CD14-positive monocyte (primary cell): ENCODE results near the gene RANBP1. TPM values are rescaled to one million over a fixed set of nuclear protein-coding genes. Genes with fewer than 3 reads are reported as not detected.

ENCODE experiments used
- DNase-seq, 3 donors: peaks; one replicate each; pipeline ENCODE4 v3.0.0-alpha.2; 2011 to 2022
- H2AFZ ChIP-seq: 2 replicates; pipeline ENCODE4 v1.6.0; 2012; ENCODE audit warnings: mild to moderate bottlenecking, low read depth, low read length, inconsistent platforms; ENCODE audit not compliant: insufficient read depth, poor library complexity, severe bottlenecking
- H3K27ac ChIP-seq, 2 donors: 1 replicate in 1 of 2; 2 replicates in 1 of 2; pipeline ENCODE4 v1.5.1; 2012 to 2013; ENCODE audit warnings: low read length in 2 of 2, control low read depth in 1 of 2, inconsistent platforms in 1 of 2, low read depth in 1 of 2, mild to moderate bottlenecking in 1 of 2
- H3K27me3 ChIP-seq, 2 donors: one replicate each; pipeline versions ENCODE4 v1.6.0 to v1.6.1; 2011 to 2013; ENCODE audit warnings: low read length in 2 of 2; ENCODE audit not compliant: control insufficient read depth in 2 of 2, insufficient read depth in 2 of 2
- H3K36me3 ChIP-seq, 2 donors: replicated peaks in 1 of 2; 1 replicate in 1 of 2; 2 replicates in 1 of 2; pipeline versions ENCODE4 v1.5.1 to v1.6.1; 2012 to 2013; ENCODE audit warnings: low read length in 2 of 2, control low read depth in 1 of 2, inconsistent platforms in 1 of 2, mild to moderate bottlenecking in 1 of 2; ENCODE audit not compliant: insufficient read depth in 2 of 2, control insufficient read depth in 1 of 2
- H3K4me1 ChIP-seq, 2 donors: 1 replicate in 1 of 2; 2 replicates in 1 of 2; pipeline versions ENCODE4 v1.5.1 to v1.6.1; 2012 to 2013; ENCODE audit warnings: low read length in 2 of 2, control low read depth in 1 of 2, inconsistent platforms in 1 of 2, mild to moderate bottlenecking in 1 of 2, moderate library complexity in 1 of 2; ENCODE audit not compliant: insufficient read depth in 2 of 2, control insufficient read depth in 1 of 2
- H3K4me2 ChIP-seq: replicated peaks from 2 replicates; pipeline ENCODE3; 2012; ENCODE audit warnings: low read length, moderate library complexity, mild to moderate bottlenecking; ENCODE audit not compliant: poor library complexity, severe bottlenecking; ENCODE audit errors: extremely low read depth
- H3K4me3 ChIP-seq, 3 experiments: fragments of 200-600 bp in 1 of 3; sonication (generic) in 1 of 3; replicated peaks in 1 of 3; 1 replicate in 2 of 3; 2 replicates in 1 of 3; pipeline ENCODE4 v1.5.1; 2011 to 2013; ENCODE audit warnings: low read length in 3 of 3, mild to moderate bottlenecking in 3 of 3, control low read depth in 2 of 3, low read depth in 2 of 3, inconsistent platforms in 1 of 3, moderate library complexity in 1 of 3
- H3K79me2 ChIP-seq: 2 replicates; pipeline ENCODE4 v1.6.0; 2012; ENCODE audit warnings: mild to moderate bottlenecking, control low read depth, inconsistent platforms, low read length, moderate library complexity; ENCODE audit not compliant: insufficient read depth
- H3K9ac ChIP-seq: 2 replicates; pipeline ENCODE4 v1.6.0; 2017; ENCODE audit warnings: low read length, mild to moderate bottlenecking; ENCODE audit not compliant: insufficient read depth, poor library complexity, severe bottlenecking
- H3K9me3 ChIP-seq, 2 donors: replicated peaks in 1 of 2; 1 replicate in 1 of 2; 2 replicates in 1 of 2; pipeline versions ENCODE4 v1.5.1 to v1.6.1; 2012 to 2013; ENCODE audit warnings: low read length in 2 of 2, control low read depth in 1 of 2; ENCODE audit not compliant: control insufficient read depth in 1 of 2, insufficient read depth in 1 of 2
- H4K20me1 ChIP-seq: 2 replicates; pipeline ENCODE4 v1.6.0; 2012; ENCODE audit warnings: mild to moderate bottlenecking, low read length, control low read depth, moderate library complexity; ENCODE audit not compliant: insufficient read depth
- H3K27ac Mint-ChIP-seq, 7 donors: one replicate each; pipeline ENCODE4 v1.8.0; 2020; ENCODE audit warnings: mild to moderate bottlenecking in 7 of 7, mixed read lengths in 7 of 7, moderate library complexity in 6 of 7, inconsistent platforms in 2 of 7
- H3K27me3 Mint-ChIP-seq, 3 donors: one replicate each; pipeline ENCODE4 v1.8.0; 2021 to 2022; ENCODE audit warnings: low read depth in 3 of 3, mild to moderate bottlenecking in 3 of 3, mixed read lengths in 3 of 3, moderate library complexity in 3 of 3, inconsistent platforms in 1 of 3
- H3K36me3 Mint-ChIP-seq, 2 donors: one replicate each; pipeline ENCODE4 v1.8.0; 2020; ENCODE audit warnings: mixed read lengths in 2 of 2, inconsistent platforms in 1 of 2, mild to moderate bottlenecking in 1 of 2
- H3K4me1 Mint-ChIP-seq: one replicate; pipeline ENCODE4 v1.8.0; 2020; ENCODE audit warnings: mild to moderate bottlenecking, mixed read lengths
- H3K4me3 Mint-ChIP-seq, 2 donors: one replicate each; pipeline ENCODE4 v1.8.0; 2020; ENCODE audit warnings: mild to moderate bottlenecking in 2 of 2, mixed read lengths in 2 of 2, moderate library complexity in 1 of 2
- H3K9me3 Mint-ChIP-seq, 7 donors: one replicate each; pipeline ENCODE4 v1.8.0; 2020 to 2022; ENCODE audit warnings: mixed read lengths in 7 of 7, mild to moderate bottlenecking in 6 of 7, moderate library complexity in 6 of 7, inconsistent platforms in 2 of 7
- WGBS: methylation state at CpG from one replicate; pipeline ENCODE4 v1.1.5; 2013; ENCODE audit warnings: missing lambda C conversion rate; ENCODE audit not compliant: insufficient coverage; 5-methylcytosine and 5-hydroxymethylcytosine counted together
- intact Hi-C, 2 donors: fragments of 100-400 bp; cut with micrococcal nuclease; formaldehyde crosslinking; loops; one replicate each; pipeline versions ENCODE4 v1.15.0 to v1.15.1; 2023
- polyA plus RNA-seq, 3 donors: library from polyadenylated mRNA; depleted of rRNA in 1 of 3; unstranded in 2 of 3; stranded (reverse) in 1 of 3; fragments of 300-500 nt in 2 of 3; fragments of >200 nt in 1 of 3; fragmentation: Illumina TruSeq in 2 of 3; gene quantifications; 1 replicate in 2 of 3; 2 replicates in 1 of 3; pipeline ENCODE4 v1.2.3, GENCODE V29; 2012 to 2021
- TF ChIP-seq, protein P1 (sequence below): fragments of 200-600 bp; IDR thresholded peaks from one replicate; pipeline ENCODE4 v1.8.0; 2022; ENCODE audit warnings: antibody characterized with exemption, mild to moderate bottlenecking

Gene RANBP1
- polyA plus RNA-seq, 3 donors = 45.0 to 52.3 (median 47.4) TPM

- intact Hi-C loops = loop anchor here in 1 of 2 donors (5.0 kb wide), 1 partner anchor 157 kb away; no protein-coding TSS in a partner anchor
- Histone ChIP-seq H3K9me3 (no peaks in the 10 kb centered on the region), H3K9ac (no peak overlapping the region), H4K20me1 (peaks cover 23% of the 10 kb centered on the region), H3K79me2 (peaks cover 20% of the 10 kb centered on the region), H3K4me1 (peaks cover 15 to 27% of the 10 kb centered on the region in 2 donors), H3K27ac (no peak overlapping the region), H3K4me3 (no peak overlapping the region), H3K4me2 (no peak overlapping the region), H3K27me3 (no peaks in the 10 kb centered on the region), H3K36me3 (peaks cover 17 to 29% of the 10 kb centered on the region in 2 donors), H2AFZ (no peak overlapping the region)
- H3K27ac Mint-ChIP-seq = no peak overlapping the region
- TF ChIP-seq, protein P1, sequence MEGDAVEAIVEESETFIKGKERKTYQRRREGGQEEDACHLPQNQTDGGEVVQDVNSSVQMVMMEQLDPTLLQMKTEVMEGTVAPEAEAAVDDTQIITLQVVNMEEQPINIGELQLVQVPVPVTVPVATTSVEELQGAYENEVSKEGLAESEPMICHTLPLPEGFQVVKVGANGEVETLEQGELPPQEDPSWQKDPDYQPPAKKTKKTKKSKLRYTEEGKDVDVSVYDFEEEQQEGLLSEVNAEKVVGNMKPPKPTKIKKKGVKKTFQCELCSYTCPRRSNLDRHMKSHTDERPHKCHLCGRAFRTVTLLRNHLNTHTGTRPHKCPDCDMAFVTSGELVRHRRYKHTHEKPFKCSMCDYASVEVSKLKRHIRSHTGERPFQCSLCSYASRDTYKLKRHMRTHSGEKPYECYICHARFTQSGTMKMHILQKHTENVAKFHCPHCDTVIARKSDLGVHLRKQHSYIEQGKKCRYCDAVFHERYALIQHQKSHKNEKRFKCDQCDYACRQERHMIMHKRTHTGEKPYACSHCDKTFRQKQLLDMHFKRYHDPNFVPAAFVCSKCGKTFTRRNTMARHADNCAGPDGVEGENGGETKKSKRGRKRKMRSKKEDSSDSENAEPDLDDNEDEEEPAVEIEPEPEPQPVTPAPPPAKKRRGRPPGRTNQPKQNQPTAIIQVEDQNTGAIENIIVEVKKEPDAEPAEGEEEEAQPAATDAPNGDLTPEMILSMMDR = no peak
- no peaks in the 10 kb centered on the region for H3K9me3 Mint-ChIP-seq
- H3K4me1 Mint-ChIP-seq = peaks cover 20% of the 10 kb centered on the region
- DNase-seq = no peak
- no peaks in the 10 kb centered on the region for H3K27me3 Mint-ChIP-seq
- H3K36me3 Mint-ChIP-seq = peaks cover 28 to 38% of the 10 kb centered on the region in 2 donors
- H3K4me3 Mint-ChIP-seq = no peak overlapping the region
- WGBS = 93% methylated on average over 3 of the region's 3 CpGs
Observed at GRCh38 chr22:20129747-20130014, 13.8 kb downstream of the RANBP1 start.

GRCh38 chr22:20130319-20130718 lies 14.4 kb downstream of the RANBP1 start:
- H3K4me3 ChIP-seq = peak overlapping the region in 1 of 3 experiments; percentile 81
- peaks cover 15 to 27% of the 10 kb centered on the region in 2 donors for H3K4me1 ChIP-seq
- no peaks in the 10 kb centered on the region for H3K27me3 Mint-ChIP-seq
- peak overlapping the region in 1 of 2 donors; percentile 73 for H3K4me3 Mint-ChIP-seq
- DNase-seq = no peak
- peaks cover 10 to 23% of the 10 kb centered on the region in 2 donors for H3K36me3 ChIP-seq
- H3K27me3 ChIP-seq = no peaks in the 10 kb centered on the region
- H3K9me3 ChIP-seq = no peaks in the 10 kb centered on the region
- peaks cover 29% of the 10 kb centered on the region for H4K20me1 ChIP-seq
- intact Hi-C loops = no loop called here
- no peak overlapping the region for H3K27ac ChIP-seq
- peak overlapping the region; percentile 93 for H3K4me2 ChIP-seq
- peaks cover 22 to 32% of the 10 kb centered on the region in 2 donors for H3K36me3 Mint-ChIP-seq
- peak overlapping the region; percentile 83 for H2AFZ ChIP-seq
- peaks cover 20% of the 10 kb centered on the region for H3K79me2 ChIP-seq
- TF ChIP-seq, protein P1 = no peak
- H3K27ac Mint-ChIP-seq = peak overlapping the region in 2 of 7 donors; percentile 50 to 74
- WGBS = 44% methylated on average over 1 of the region's 3 CpGs
- H3K4me1 Mint-ChIP-seq = peaks cover 21% of the 10 kb centered on the region
- no peaks in the 10 kb centered on the region for H3K9me3 Mint-ChIP-seq
- no peak overlapping the region for H3K9ac ChIP-seq
